ENCODE measurements around the gene PSME2. TPM values are rescaled to one million over a fixed set of nuclear protein-coding genes. Genes with fewer than 3 reads are reported as not detected.
"Not testable (repeated sequence)": the region's sequence is repeated elsewhere in the genome, so short reads cannot be mapped to it uniquely, and the experiment has no call there.

PSME2 gene
- total RNA-seq, 1 donor from 2014 or later, result 124 TPM

GRCh38 chr14:24116128-24116814 lies 30.1 kb downstream of the PSME2 start:
- DNase-seq (ENCODE audit: low spot score), result no peak
- no peak for ATAC-seq

GRCh38 chr14:24115422-24116127 lies 30.8 kb downstream of the PSME2 start:
- DNase-seq (ENCODE audit: low spot score) (no peak), ATAC-seq (no peak)

- DNase-seq (ENCODE audit: low spot score), result peak; percentile 99
- peak; percentile 80 for ATAC-seq
Observed at GRCh38 chr14:24114532-24115421, 31.6 kb downstream of the PSME2 start, which contains the start of the genes DCAF11 and NRL. Gene DCAF11 (plus strand): TSS chr14:24114777. CDS start chr14:24115595, 818 bp downstream. Gene NRL (minus strand): TSS chr14:24114949. CDS start chr14:24082848, 32,101 bp downstream.

GRCh38 chr14:24113801-24114531 lies 32.4 kb downstream of the PSME2 start:
- DNase-seq (ENCODE audit: low spot score), result peak; percentile 98

GRCh38 chr14:24113379-24113800 lies 33.0 kb downstream of the PSME2 start:
- no peak for DNase-seq (ENCODE audit: low spot score)
- ATAC-seq, result no peak

More at GRCh38 chr14:24113801-24114531, 32.4 kb downstream of the PSME2 start:
- peak; percentile 63 for ATAC-seq

DNA sequence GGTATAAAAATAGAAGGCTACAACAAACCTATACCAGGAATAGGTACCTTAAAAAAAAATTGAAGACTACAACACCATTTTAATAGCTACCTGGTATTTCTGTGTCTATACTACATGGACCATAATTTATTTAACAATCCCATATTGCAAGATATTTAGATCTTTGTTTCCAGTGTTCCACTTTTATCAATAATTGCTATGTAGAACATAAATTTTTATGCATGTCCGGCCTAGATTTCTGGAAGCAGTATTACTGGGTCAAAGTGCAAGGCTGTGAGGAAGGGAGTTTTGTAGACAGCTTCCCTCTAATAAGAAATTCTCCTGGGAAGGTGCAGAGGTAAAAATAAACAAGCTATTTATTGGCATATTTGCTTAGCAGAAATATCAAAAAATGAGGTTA lies 35.9 kb downstream of the PSME2 start:
- DNase-seq (ENCODE audit: low spot score) (no peak), ATAC-seq (no peak)

DNA sequence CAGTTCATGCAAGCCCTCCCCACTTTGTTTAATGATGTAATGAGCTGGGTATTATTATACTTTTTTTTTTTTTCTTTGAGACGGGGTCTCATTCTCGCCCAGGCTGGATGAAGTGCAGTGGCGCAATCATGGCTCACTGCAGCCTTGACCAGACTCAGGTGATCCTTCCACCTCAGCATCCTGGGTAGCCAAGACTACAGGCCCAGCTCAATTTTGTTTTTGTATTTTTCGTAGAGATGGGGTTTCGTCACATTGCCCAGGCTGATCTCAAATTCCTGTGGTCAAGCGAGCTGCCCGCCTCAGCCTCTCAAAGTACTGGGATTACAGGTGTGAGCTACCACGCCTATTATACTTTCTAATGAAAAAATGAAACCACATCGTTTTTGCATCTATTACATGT lies 36.4 kb downstream of the PSME2 start:
- no peak for ATAC-seq
- no peak for DNase-seq (ENCODE audit: low spot score)

DNA sequence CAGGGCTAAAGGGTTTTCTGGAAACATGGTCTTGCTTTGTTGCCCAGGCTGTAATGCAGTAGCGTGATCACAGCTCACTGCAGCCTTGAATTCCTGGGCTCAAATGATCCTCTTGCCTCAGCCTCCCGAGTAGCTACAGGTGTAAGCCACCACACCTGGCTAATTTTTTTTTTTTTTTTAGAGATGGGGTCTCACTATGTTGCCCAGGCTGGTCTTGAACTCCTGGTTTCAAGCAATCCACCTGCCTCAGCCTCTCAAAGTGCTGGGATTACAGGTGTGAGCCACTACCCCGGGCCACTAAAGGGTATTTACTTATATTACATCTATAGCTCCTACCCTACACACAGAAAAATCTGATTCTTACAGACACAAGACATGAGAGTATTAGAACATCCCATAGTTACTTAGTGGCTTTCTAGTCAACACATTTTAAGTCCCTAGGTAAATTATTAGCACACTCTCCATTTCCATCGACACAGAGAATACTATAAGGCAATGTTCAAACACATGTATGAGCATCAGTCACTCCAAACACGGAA lies 38.0 kb downstream of the PSME2 start:
- ATAC-seq (no peak), DNase-seq (ENCODE audit: low spot score) (no peak)

GRCh38 chr14:24106672-24107271 lies 39.6 kb downstream of the PSME2 start:
- ATAC-seq, result no peak

DNA sequence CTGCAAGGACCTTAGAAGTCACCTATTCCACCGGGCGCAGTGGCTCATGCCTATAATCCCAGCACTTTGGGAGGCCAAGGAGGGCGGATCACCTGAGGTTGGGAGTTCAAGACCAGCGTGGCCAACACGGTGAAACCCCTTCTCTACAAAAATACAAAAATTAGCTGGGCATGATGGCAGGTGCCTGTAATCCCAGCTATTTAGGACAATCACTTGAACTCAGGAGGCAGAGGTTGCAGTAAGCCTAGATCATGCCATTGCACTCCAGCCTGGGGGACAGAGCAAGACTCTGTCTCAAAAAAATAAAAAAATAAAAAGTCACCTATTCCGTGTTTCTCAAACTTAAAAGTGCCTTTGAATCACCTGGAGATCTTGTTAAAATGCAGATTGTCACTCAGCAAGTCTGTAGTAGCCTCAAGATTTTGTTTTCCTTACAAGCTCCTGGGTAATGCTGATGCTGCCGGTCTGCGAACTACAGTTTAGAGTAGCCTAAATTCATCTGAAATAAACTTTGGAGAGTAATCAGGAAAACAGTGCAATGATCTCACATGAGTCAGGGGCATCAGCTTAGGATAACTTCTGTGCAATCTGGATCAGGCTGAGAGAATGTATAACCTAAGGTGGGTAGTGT lies 40.7 kb downstream of the PSME2 start:
- DNase-seq (ENCODE audit: low spot score), result not testable (repeated sequence)
- ATAC-seq, result peak; percentile 7

More at GRCh38 chr14:24106672-24107271, 39.6 kb downstream of the PSME2 start:
- DNase-seq (ENCODE audit: low spot score), result no peak

- no peak for DNase-seq (ENCODE audit: low spot score)
Observed at GRCh38 chr14:24103451-24103850, 43.0 kb downstream of the PSME2 start.

GRCh38 chr14:24102357-24103048 lies 43.9 kb downstream of the PSME2 start:
- no peak for DNase-seq (ENCODE audit: low spot score)
- no peak for ATAC-seq

More at GRCh38 chr14:24103451-24103850, 43.0 kb downstream of the PSME2 start:
- no peak for ATAC-seq

GRCh38 chr14:24100982-24101494 lies 45.4 kb downstream of the PSME2 start:
- DNase-seq (ENCODE audit: low spot score), result no peak
- peak; percentile 5 for ATAC-seq

DNA sequence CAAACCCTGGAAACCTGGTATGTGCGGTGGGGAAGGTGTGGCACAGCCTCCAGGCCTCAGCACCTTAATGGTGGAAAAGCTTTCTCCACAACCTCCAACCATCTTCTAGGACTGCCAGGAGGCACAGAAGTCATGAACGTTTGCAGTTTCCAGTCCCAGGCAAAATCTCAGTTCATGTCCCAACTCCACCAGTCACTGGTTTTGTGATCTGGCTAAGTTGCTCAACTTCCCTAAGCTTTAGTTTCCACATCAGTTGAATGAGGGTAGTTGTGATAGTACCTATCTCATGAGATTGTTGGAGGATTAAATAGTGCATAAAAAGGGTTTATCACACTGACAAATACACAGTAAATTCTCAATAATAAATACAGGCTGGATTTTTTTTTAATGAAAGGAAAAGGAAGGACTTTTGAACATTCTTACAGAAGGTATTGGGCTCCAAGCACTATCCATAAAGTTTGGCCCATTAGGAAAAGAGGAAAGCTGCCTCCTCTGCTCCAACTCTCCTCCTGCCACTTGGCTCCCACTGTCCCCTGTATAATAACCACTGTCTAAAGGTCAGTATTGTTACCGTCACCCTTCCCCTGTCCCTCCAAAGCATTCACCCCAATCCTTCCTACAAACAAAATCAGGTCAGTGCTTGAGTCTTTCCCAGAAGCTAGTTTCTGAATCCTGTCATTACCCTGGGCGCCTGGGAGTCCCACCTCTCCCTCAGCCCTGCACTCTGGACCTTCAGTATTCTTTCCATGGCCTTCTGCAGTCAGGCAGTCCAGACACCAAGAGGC lies 46.0 kb downstream of the PSME2 start:
- DNase-seq (ENCODE audit: low spot score) (no peak), ATAC-seq (no peak)

GRCh38 chr14:24098927-24099813 lies 47.2 kb downstream of the PSME2 start:
- ATAC-seq (peak; percentile 36), DNase-seq (ENCODE audit: low spot score) (peak; percentile 73)

- DNase-seq (ENCODE audit: low spot score), result no peak
- no peak for ATAC-seq
Observed at GRCh38 chr14:24098229-24098926, 48.0 kb downstream of the PSME2 start.

All from left lobe of liver (tissue), 2 donors.